GM18507 (cell line): ENCODE measurements around the gene GRB7.
A peak's percentile ranks its signal among the peaks of the same experiment; 100 is the strongest.

Experiments
- DNase-seq: peaks from one replicate; pipeline ENCODE4 v3.0.0; 2011; ENCODE audit warnings: low read depth; ENCODE audit not compliant: insufficient read length; ENCODE audit errors: extremely low spot score
- FAIRE-seq: peaks from 2 replicates; lab custom pipeline; 2011; peaks lifted over from hg19 to GRCh38; lab: Jason Lieb, UNC

The GRB7 gene

DNA sequence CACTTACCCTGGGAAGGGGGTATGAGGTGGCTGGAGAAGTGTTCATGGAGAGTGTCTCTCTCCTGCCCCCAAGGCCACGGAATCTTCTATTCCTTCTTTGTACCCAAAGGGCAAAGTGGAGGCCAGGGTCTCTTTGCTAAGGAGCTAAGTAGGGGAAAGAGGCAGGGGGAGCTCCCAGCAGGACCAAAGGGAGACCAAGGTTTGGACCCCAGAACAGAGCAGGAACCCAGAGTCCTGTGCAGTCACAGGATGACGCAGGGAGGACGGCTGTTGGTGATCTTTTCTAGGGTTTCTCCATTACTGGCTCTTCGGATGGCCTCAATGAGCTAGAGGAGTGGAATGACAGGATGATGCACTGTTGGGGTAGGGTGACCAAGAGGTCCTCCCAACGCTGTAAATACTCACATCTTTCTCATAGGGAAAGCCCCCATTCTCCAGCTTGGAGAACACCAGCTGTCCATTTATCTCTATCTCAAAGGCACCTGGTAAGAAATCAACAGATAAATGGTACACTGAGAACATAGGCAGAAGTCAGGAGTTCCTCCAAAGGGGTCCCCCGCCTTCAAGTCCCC, 8.4 kb upstream of the GRB7 start:
- DNase-seq: no peak
- no peak for FAIRE-seq

DNA sequence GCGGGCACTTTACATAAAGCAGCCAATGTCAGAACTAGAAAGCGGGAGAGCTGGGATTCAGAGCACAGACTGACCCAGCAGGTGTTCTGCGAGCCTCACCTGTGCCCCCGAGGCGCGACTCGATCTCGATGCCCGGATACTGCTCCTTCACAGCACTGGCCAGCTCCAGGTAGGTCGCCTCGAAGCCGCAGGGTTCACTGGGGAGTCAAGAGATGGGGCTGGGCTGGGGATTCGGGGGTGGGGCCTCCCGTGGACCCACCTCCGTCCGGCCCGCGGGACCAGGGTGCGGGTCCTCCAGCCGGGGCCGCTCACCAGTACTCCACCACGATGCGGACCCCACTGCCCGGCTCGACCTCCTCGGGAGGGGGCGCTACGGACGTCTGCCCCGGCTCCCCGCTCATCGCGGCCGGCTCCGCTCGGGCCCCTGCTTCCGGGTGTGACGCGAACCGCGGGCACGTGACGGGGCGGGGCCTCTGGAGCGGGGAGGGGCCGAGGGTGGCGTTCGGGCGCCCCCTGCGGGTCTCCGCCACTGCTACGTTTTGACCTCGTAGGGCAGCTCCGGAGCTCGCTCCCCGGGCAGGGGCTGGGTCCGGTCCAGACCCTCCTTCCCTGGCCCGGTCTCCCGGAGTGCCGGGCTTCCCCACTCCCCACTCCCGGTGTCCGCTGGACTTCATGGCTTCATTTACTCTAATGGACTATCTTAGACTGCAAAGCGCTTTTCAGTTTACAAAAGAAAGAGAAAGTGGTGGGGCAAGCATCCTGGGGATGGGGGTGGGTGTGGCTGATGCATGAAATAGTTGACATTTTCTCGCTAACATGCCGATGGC, 7.4 kb upstream of the GRB7 start, which contains the start of gene MIEN1:
Gene MIEN1 (minus strand): TSS at position 438 of the 827 bp plus-strand sequence. CDS start 37 bp downstream, at position 401.
- DNase-seq (peak; percentile 97), FAIRE-seq (peak; percentile 81)

DNA sequence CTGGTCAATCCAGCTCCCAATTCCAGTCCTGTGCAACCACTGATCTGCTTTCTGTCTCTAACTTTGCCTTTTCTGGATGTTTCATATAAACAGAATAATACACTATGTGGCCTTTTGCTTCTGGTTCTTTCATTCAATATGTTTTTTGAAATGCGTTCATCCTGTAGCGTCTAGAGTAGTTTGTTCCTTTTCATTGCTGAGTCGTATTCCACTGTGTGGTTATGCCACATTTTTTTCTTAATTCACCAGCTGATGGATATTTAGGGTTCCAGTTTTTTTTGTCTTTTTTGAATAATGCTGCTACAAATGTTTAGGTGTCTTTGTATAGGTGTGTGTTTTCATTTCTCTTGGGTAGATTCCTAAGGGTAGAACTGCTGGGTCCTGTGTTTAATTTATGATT, 5.2 kb upstream of the GRB7 start:
- FAIRE-seq: no peak

DNA sequence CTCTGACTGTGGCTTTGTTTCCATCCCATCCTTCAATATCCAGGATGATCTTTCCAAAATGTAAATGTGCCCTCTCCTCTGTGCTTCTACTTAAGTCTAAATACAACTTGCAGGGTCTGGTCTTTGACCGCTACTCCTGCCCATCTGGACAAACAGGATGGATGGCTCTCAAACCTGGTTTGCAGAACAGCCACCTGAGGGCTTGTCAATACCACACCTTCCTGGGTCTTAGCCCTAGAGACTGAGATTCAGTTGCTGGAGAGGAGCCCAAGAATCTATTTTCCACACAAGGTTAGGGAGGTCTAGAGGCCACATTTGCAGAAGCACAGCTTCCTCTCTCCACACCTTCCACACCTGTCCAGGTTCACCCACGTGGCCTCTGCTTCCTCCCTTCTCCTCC, 1.9 kb upstream of the GRB7 start:
- FAIRE-seq: no peak
- DNase-seq: no peak

More for the DNA sequence above, 5.2 kb upstream of the GRB7 start:
- no peak for DNase-seq

DNA sequence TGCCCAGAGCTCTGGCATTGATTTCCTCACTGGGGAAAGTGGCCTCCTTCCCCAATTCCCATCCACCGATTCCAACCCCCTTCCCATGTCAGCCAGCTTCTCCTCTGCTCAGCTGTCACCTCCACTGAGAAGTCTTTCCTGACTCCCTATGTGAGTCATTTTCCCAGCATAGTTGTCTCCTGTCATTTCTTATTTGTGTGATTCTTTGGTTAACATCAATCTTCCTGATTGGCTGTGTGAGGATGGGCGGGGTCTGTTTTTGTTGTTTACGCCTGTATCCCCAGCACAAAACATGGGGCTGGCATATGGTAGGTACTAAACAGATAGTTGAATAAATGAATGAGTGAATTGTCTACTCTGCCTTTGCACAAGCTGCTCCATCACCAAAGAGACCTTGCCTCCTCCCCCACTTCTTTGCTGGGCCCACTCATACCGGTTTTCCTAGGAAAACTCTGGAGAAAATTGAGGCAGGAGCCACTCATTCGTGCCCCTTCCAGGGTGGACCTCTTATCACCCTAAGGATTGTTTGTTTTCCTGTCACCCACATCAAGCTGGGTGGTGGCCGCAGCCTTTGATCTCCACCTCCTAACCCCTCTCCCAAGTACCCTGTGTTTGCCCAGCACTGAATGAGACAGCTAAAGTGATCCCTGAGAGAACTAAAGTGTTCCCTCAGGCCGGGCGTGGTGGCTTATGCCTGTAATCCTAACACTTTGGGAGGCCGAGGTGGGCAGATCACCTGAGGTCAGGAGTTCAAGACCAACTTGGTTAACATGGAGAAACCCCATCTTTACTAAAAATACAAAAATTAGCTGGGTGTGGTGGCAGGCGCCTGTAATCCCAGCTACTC, 1.2 kb upstream of the GRB7 start:
- no peak for FAIRE-seq
- no peak for DNase-seq

DNA sequence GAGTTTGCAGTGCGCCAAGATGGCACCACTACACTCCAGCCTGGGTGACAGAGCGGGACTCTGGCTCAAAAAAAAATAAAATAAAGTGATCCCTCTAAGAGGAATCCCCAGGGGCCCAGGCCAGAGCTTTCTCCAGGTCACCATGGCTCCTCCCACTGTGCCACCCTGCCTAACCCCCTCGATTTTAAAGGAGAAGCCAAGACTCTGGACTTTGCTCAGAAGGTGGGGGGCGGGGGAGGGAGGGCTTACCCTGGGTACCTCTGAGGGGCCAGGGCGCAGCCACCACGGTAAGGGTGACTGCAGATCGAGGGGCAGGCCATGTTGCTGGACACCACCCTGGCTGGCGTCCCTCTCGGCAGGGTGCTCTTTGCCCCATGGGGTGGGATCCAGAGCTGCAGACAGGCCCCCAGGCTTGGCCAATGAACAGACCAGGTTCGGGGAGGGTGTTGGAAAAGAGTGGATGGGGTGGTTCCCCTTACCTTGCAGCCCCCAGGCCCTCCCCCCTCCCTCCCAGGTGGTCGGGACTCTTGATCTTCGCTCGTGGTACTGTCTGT, 455 bp upstream of the GRB7 start:
- no peak for FAIRE-seq
- no peak for DNase-seq

DNA sequence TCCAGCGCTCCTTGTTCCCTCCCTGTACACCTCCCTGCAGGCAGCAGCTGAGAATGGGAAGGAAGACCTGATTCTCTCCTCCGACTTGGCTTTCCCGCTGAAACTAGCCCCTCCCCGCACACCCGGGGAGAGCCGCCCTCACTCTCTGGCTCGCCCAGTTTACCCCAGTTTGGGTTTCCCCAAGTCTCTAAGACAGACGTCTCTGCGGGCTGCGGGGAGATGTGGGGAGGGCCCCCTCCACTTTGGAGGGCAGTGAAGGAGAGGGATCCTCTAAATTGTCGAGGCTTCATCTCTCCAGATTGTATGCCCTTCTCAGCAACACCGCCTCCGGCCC, 797 bp downstream of the GRB7 start:
- no peak for FAIRE-seq
- no peak for DNase-seq

DNA sequence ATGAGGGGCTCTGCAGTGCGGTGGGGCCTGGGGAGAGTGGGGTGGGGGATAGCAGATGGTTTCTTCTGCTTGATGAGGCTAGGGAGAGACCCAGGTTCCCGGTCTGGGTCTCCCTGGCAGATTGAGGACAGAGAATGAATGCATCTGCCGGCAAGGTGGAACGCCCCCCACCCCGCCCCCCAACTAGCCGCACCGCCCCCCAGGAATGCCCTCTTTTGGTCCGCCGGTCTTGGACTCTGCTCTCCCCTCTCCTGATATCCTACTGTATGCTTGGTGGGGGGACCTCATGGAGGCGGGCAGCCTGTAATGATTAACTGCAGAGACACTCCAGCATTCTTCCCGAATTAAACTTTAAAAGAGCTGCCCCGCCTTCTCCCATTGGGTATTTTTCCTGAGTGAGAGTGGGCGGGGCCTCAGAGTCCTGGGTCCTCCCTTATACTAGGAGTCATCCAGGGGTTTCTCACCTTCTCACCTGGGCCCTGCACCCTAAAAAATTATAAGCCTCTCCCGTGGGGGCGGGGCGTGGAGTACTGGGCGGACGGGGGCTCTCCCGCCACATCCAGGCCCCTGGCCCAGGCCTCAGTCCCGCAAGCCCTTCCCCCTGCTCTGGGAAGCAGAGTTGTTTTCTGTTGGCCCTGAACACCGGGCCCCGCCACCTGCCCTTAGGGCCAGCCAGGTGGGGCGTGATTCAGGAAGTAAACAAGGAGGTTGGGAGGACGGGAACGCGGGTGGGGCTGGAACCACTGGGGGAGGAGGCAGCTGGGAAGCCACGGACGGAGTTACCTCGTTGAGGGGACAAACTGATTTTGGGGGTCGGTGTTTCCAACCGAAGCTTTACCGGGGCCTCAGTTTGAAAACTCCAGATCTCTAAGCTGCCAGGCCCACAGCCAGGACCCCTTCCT, 1.5 kb downstream of the GRB7 start:
- FAIRE-seq (no peak), DNase-seq (no peak)

DNA sequence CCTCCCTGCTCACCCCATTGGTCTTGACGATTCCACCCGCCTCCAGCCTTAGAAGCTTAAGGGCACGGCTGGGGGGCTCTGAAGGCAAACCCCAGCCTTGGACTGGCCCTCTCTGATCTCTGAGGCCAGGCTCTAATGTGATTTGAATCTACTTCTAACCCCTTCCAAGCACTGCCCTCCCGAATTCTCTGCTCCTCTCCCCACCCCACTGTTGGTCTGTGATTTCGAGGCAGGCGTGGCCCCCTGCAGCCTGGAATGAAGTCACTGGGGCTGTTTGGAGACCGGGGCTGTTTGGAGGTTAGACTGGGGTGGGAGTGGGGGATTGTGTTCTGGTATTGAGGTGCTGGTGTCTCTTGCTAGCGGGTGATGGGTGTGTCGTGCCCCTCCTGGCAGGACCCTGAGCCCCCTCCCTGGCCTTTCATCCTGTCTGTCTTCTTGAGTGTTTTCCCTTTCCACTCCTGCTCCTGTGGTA, 2.2 kb downstream of the GRB7 start:
- DNase-seq (no peak), FAIRE-seq (no peak)

DNA sequence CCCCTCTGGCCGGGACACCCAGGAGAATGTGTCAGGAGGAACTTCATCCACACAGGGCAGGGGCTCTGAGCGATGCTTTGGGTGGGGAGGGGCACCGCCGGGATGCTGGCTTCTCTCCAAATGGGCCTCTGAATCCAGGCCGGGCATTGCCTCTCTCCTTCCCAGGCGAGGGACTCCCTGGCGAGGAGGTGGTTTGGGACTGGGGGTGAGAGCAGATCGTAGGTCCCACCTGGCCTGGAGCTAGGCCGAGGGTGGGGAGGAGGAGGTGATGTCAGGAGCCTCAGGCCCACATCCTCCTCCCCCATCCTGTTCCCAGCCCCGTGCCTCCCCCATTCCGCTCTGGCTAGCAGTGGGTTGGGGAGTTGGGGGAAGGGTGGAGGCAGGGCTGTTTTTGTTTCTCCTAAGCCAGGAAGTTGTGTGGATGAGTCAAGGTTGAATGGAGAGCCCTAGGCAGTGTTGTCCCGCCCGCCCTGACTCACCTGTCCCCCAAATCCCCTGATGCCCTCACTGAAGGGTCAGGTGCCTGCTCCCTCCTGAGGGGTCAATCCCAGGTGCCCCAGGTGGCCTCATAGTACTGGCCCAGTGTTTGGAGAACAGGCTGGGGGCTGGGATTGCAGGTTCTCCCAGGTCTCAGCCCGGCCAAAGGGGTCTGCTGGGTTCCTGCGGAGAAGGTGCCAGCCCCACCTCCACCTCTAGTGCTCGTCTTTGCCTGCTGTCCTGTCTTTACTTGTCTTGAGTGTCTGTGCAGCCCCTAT, 2.8 kb downstream of the GRB7 start:
- DNase-seq: no peak
- no peak for FAIRE-seq

DNA sequence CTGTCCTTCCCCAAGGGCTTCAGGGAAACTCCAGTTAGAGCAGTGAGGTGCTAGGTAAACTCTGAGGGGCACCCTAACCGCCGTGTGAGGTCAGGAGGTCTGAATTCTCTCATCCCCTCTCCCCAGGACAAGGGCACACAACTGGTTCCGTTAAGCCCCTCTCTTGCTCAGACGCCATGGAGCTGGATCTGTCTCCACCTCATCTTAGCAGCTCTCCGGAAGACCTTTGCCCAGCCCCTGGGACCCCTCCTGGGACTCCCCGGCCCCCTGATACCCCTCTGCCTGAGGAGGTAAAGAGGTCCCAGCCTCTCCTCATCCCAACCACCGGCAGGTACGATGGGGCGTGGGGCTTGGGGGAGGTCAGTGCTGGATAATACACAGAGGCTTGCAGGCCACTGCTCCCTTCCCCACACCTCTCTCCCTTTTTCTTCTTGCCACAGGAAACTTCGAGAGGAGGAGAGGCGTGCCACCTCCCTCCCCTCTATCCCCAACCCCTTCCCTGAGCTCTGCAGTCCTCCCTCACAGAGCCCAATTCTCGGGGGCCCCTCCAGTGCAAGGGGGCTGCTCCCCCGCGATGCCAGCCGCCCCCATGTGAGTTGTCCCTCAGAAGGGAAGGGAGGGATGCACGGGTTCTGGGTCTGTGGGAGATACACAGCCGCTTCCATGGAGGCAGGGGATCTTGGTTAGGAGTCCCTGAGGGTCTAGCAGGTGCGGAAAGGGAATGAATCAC, 4.6 kb downstream of the GRB7 start:
- no peak for FAIRE-seq
- DNase-seq: no peak

DNA sequence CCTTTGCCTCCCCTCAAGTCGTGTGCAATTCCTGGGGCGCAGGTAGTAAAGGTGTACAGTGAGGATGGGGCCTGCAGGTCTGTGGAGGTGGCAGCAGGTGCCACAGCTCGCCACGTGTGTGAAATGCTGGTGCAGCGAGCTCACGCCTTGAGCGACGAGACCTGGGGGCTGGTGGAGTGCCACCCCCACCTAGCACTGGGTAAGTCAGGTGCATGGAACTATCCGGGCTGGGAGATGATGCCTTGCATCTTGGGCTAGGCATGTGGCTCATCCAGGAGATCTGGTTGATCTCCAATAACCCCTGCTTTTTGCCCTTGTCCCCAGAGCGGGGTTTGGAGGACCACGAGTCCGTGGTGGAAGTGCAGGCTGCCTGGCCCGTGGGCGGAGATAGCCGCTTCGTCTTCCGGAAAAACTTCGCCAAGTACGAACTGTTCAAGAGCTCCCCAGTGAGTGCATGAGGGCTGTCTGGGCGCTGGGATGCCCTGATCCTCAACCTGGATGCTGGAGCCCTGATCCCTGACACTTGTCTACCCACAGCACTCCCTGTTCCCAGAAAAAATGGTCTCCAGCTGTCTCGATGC, 5.2 kb downstream of the GRB7 start:
- FAIRE-seq: no peak
- no peak for DNase-seq

DNA sequence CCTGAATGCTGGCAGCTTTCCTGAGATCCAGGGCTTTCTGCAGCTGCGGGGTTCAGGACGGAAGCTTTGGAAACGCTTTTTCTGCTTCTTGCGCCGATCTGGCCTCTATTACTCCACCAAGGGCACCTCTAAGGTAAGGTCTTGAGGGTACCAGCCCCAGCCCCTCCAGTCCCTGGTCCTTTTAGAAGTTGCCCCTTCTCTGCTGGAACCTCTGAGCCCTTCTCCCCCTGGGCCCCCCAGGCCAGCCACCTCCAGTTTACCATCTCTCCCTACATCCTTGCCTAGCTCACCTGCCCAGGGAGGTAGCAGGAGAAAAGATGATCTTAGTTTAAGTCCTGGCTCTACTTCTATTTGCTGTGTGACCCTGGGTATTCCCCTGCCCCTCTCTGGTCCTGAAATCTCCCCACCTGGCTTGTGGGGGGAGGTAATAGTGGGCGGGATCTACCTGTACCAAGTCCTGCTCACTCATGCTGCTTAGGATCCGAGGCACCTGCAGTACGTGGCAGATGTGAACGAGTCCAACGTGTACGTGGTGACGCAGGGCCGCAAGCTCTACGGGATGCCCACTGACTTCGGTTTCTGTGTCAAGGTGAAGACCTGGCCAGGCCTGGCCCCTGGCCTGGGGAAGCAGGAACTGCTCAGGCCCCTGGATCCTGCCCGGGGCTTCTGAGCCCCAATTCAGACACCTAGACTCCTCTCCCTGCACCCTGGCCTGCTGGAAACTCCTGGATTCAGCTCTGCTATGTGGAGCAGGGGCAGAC, 6.5 kb downstream of the GRB7 start:
- no peak for FAIRE-seq
- no peak for DNase-seq

DNA sequence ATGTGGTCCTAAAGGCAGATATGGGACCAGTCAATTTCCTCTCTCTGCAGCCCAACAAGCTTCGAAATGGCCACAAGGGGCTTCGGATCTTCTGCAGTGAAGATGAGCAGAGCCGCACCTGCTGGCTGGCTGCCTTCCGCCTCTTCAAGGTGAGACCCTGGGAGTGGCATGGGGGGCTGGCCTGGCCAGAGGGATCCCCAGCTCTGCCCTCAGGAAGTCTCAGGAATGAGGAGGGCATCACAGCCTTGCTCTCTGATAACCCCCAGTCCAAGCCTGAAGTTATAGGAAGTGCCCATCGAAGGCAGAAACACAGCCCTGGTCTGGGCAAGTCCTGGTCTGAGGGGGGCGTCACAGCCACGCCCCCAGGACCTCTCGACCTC, 7.1 kb downstream of the GRB7 start:
- no peak for FAIRE-seq
- no peak for DNase-seq

DNA sequence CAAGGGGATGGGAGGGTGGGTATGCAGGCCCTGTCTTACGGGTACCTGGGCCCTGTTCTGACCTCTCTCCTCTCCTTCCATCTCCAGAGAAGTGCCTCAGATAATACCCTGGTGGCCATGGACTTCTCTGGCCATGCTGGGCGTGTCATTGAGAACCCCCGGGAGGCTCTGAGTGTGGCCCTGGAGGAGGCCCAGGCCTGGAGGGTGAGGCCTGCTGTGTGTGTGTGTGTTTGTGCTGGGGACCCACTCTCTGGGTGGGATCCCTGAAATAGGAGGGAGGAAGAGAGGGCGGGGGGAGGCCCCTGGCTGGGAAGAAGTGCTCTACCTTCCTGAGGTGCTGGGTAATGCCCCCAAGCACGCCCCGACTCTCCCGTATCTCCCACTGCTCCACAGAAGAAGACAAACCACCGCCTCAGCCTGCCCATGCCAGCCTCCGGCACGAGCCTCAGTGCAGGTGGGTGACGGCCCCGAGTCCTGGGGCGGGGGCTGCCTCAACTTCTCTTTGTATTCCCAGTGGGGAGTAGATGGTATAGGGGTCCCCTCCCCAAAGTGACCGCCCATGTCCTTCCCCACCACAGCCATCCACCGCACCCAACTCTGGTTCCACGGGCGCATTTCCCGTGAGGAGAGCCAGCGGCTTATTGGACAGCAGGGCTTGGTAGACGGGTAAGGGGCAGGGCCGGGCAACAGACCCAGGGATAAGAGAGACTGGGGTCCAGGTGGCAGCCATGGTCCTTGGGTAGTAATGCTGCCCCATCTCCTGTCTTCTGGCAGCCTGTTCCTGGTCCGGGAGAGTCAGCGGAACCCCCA, 7.8 kb downstream of the GRB7 start:
- FAIRE-seq: no peak
- DNase-seq: no peak

DNA sequence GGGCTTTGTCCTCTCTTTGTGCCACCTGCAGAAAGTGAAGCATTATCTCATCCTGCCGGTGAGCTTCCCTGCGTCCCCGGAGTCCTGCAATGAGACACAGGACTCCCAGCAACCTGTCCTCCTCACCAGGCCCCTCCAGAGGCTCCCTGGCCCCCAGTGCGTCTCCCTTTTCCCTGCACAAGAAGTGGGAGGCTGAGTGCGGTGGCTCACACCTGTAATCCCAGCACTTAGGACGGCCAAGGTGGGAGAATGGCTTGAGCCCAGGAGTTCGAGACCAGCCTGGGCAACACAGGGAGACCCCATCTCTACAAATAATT, 8.4 kb downstream of the GRB7 start:
- no peak for DNase-seq
- no peak for FAIRE-seq
